GM20431 (cell line): ENCODE results near the gene PACS2.
"Not testable (repeated sequence)": the region's sequence is repeated elsewhere in the genome, so short reads cannot be mapped to it uniquely, and the experiment has no call there.

Experiments
- in situ Hi-C: fragments of 300-500 bp; cut with MseI, MboI; formaldehyde crosslinking; loops from one replicate; pipeline ENCODE4 v1.15.0; 2020; ENCODE audit warnings: low sequenced_read_pairs; ENCODE audit not compliant: unreplicated experiment

Gene PACS2

GRCh38 chr14:105346876-105347586 is 32.5 kb downstream of the PACS2 start:
- in situ Hi-C loops, result loop anchor here (25.0 kb wide), 1 partner anchor 135 kb away; no protein-coding TSS in a partner anchor

GRCh38 chr14:105347587-105347968 is 33.0 kb downstream of the PACS2 start:
- in situ Hi-C loops, result loop anchor here (25.0 kb wide), 1 partner anchor 135 kb away; no protein-coding TSS in a partner anchor

GRCh38 chr14:105348169-105348944 is 33.8 kb downstream of the PACS2 start:
- in situ Hi-C loops, result loop anchor here (25.0 kb wide), 1 partner anchor 136 kb away; no protein-coding TSS in a partner anchor

GRCh38 chr14:105348945-105349699 is 34.6 kb downstream of the PACS2 start:
- in situ Hi-C loops, result loop anchor here (25.0 kb wide), 1 partner anchor 137 kb away; no protein-coding TSS in a partner anchor

GRCh38 chr14:105349992-105350391 is 35.4 kb downstream of the PACS2 start:
- in situ Hi-C loops, result loop anchor here (25.0 kb wide), 1 partner anchor 138 kb away; no protein-coding TSS in a partner anchor

GRCh38 chr14:105350450-105351244 is 36.1 kb downstream of the PACS2 start:
- in situ Hi-C loops, result no loop called here

GRCh38 chr14:105351410-105351809 is 36.9 kb downstream of the PACS2 start:
- in situ Hi-C loops, result no loop called here

- in situ Hi-C loops, result no loop called here
Measured at GRCh38 chr14:105351920-105352851, 37.6 kb downstream of the PACS2 start.

- in situ Hi-C loops, result no loop called here
Measured at GRCh38 chr14:105353136-105353535, 38.6 kb downstream of the PACS2 start.

- in situ Hi-C loops, result no loop called here
Measured at GRCh38 chr14:105354541-105354940, 40.0 kb downstream of the PACS2 start.

- in situ Hi-C loops, result no loop called here
Measured at GRCh38 chr14:105355049-105355575, 40.6 kb downstream of the PACS2 start.

GRCh38 chr14:105355850-105356604 is 41.5 kb downstream of the PACS2 start:
- in situ Hi-C loops, result no loop called here

- in situ Hi-C loops, result no loop called here
Measured at GRCh38 chr14:105356927-105357326, 42.4 kb downstream of the PACS2 start.

GRCh38 chr14:105357626-105358025 is 43.1 kb downstream of the PACS2 start:
- in situ Hi-C loops, result no loop called here

- in situ Hi-C loops, result no loop called here
Measured at GRCh38 chr14:105358140-105358846, 43.7 kb downstream of the PACS2 start.

GRCh38 chr14:105358943-105359342 is 44.4 kb downstream of the PACS2 start:
- in situ Hi-C loops, result no loop called here

GRCh38 chr14:105361412-105361811 is 46.9 kb downstream of the PACS2 start:
- in situ Hi-C loops, result not testable (repeated sequence)
